Neural crest cell (in vitro differentiated cells): ENCODE results near the gene CNTNAP2. TPM values are rescaled to one million over a fixed set of nuclear protein-coding genes. Genes with fewer than 3 reads are reported as not detected.

Source experiments
- DNase-seq: peaks from one replicate; pipeline ENCODE4 v3.0.0; 2021; ENCODE audit warnings: low read depth, mixed read lengths, low spot score
- H3K27ac Mint-ChIP-seq: one replicate; pipeline ENCODE4 v1.8.0; 2021; ENCODE audit warnings: mild to moderate bottlenecking, mixed read lengths; ENCODE audit not compliant: unreplicated experiment
- H3K27me3 Mint-ChIP-seq: 2 replicates; pipeline ENCODE4 v1.8.0; 2021; ENCODE audit warnings: low read depth, mild to moderate bottlenecking, mixed read lengths
- H3K36me3 Mint-ChIP-seq: 2 replicates; pipeline ENCODE4 v1.8.0; 2021; ENCODE audit warnings: low read depth, mild to moderate bottlenecking, mixed read lengths
- H3K4me1 Mint-ChIP-seq: 2 replicates; pipeline ENCODE4 v1.8.0; 2021; ENCODE audit warnings: mixed read lengths
- H3K4me3 Mint-ChIP-seq: one replicate; pipeline ENCODE4 v1.8.0; 2021; ENCODE audit warnings: mild to moderate bottlenecking, mixed read lengths
- H3K9me3 Mint-ChIP-seq: 2 replicates; pipeline ENCODE4 v1.8.0; 2021; ENCODE audit warnings: mixed read lengths
- total RNA-seq: library from RNA; stranded (reverse); gene quantifications from 2 replicates; pipeline ENCODE4 v1.2.1, GENCODE V29; 2021
- TF ChIP-seq, protein P1 (sequence below): fragments of 200-600 bp; sonication (generic); conservative IDR thresholded peaks from 2 replicates; pipeline ENCODE4 v1.5.0; 2021; ENCODE audit warnings: antibody characterized with exemption, mild to moderate bottlenecking

Gene CNTNAP2
- total RNA-seq, 1 donor from 2014 or later: 12.9 TPM

DNA sequence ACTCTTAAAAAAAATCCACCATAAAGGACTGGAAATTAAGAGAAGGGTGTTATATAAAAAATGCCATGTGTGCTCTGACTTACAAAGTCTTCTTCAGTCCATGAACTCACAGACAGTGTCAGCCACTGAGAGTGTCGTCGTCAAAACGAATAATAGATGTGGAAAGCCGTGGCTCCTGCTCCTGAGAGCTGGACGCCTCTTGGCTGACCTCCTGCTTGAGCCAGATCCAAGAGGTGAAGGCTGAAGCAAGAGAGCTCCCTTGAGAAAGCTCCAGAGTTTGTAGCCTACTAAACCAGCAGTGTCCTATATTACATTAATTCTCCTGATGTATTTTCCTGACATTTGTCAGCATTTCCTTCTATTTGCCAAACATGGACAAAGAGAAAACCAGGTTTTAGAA, 2239.7 kb downstream of the CNTNAP2 start:
- Mint-ChIP-seq H3K4me3 (no peak overlapping the region), H3K27ac (no peak overlapping the region), H3K4me1 (peaks cover 14% of the 10 kb centered on the region), H3K36me3 (no peaks in the 10 kb centered on the region), H3K27me3 (no peaks in the 10 kb centered on the region), H3K9me3 (no peaks in the 10 kb centered on the region)
- TF ChIP-seq, protein P1, sequence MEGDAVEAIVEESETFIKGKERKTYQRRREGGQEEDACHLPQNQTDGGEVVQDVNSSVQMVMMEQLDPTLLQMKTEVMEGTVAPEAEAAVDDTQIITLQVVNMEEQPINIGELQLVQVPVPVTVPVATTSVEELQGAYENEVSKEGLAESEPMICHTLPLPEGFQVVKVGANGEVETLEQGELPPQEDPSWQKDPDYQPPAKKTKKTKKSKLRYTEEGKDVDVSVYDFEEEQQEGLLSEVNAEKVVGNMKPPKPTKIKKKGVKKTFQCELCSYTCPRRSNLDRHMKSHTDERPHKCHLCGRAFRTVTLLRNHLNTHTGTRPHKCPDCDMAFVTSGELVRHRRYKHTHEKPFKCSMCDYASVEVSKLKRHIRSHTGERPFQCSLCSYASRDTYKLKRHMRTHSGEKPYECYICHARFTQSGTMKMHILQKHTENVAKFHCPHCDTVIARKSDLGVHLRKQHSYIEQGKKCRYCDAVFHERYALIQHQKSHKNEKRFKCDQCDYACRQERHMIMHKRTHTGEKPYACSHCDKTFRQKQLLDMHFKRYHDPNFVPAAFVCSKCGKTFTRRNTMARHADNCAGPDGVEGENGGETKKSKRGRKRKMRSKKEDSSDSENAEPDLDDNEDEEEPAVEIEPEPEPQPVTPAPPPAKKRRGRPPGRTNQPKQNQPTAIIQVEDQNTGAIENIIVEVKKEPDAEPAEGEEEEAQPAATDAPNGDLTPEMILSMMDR: no peak
- DNase-seq: no peak

DNA sequence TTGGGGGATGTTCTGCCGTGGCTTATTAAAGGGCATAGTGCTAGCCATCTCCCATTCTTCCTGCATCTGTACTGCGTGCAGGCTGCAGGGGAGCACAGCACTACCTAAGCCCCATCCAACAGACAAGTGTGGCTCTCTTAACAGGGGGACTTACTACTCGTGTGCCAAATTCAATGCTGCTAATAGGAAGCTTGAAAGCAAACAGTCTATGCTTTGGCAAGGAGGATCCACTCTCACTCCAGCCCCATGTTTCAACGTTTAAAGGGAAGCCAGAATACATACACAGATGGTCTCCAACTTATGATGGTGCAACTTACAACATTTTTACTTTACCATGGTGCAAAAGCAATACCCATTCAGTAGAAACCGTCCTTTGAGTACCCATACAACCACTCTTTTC, 2245.9 kb downstream of the CNTNAP2 start:
- peaks cover 3% of the 10 kb centered on the region for H3K36me3 Mint-ChIP-seq
- H3K4me1 Mint-ChIP-seq: peaks cover 14% of the 10 kb centered on the region
- TF ChIP-seq, protein P1: no peak
- H3K4me3 Mint-ChIP-seq: no peak overlapping the region
- no peak for DNase-seq
- no peaks in the 10 kb centered on the region for H3K27me3 Mint-ChIP-seq
- peaks cover 3% of the 10 kb centered on the region for H3K9me3 Mint-ChIP-seq
- no peak overlapping the region for H3K27ac Mint-ChIP-seq

DNA sequence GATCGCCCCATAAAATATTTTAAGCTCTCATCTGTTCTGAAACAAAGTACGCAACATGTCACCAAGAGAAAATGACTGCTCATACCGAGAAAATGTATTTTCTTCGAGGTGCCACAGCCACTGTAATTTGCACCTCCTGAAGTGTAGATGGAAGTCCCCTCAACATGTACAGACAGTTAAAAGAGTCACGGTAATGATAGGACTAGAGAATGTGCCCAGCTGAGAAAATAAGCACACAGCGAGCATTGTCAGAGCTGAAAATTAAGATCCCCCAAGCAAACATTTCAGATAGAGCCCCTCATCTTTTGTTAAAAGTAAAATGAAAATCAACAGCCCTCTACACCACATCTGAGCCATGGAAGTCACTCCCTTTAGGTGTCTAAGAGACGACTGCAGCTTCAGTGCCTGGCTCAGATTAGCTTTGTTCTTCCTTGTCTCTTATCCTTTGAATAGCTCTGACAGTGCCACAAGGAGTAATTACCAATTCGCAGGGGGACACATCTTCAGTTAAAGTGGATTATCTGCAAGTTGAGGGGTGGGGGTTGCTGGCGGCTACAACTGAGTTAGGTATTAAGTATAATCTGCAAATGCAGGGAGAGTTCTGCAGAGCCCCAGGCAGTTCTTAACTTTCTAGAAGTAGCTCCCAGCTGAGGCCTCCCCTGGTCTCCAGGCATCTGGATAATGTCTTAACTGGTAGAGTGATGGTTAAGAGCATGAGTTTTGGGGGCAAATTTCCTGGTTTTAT, 2251.3 kb downstream of the CNTNAP2 start:
- DNase-seq: no peak
- no peak overlapping the region for H3K27ac Mint-ChIP-seq
- H3K27me3 Mint-ChIP-seq: no peaks in the 10 kb centered on the region

DNA sequence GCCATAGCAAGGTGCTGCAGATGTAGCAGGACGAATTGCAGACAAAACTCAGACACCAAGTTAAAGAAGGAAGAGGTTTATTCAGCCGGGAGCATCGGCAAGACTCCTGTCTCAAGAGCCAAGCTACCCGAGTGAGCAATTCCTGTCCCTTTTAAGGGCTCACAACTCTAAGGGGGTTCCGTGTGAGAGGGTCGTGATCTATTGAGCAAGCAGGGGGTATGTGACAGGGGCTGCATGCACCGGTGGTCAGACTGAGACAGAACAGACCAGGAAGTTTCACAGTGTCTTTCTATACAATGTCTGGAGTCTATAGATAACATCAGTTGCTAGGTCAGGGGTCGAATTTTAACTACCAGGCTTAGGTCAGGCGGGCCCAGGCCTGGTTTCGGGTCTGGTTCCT, 2252.0 kb downstream of the CNTNAP2 start:
- no peak for DNase-seq
- no peak overlapping the region for H3K27ac Mint-ChIP-seq
- H3K27me3 Mint-ChIP-seq: no peaks in the 10 kb centered on the region
- H3K9me3 Mint-ChIP-seq: peaks cover 10% of the 10 kb centered on the region
- peaks cover 4% of the 10 kb centered on the region for H3K4me1 Mint-ChIP-seq
- no peak overlapping the region for H3K4me3 Mint-ChIP-seq
- TF ChIP-seq, protein P1: no peak
- H3K36me3 Mint-ChIP-seq: peaks cover 9% of the 10 kb centered on the region

More for the DNA sequence above, 2251.3 kb downstream of the CNTNAP2 start:
- TF ChIP-seq, protein P1: no peak
- H3K36me3 Mint-ChIP-seq: peaks cover 9% of the 10 kb centered on the region
- H3K4me1 Mint-ChIP-seq: peaks cover 4% of the 10 kb centered on the region
- no peak overlapping the region for H3K4me3 Mint-ChIP-seq
- H3K9me3 Mint-ChIP-seq: peaks cover 10% of the 10 kb centered on the region

DNA sequence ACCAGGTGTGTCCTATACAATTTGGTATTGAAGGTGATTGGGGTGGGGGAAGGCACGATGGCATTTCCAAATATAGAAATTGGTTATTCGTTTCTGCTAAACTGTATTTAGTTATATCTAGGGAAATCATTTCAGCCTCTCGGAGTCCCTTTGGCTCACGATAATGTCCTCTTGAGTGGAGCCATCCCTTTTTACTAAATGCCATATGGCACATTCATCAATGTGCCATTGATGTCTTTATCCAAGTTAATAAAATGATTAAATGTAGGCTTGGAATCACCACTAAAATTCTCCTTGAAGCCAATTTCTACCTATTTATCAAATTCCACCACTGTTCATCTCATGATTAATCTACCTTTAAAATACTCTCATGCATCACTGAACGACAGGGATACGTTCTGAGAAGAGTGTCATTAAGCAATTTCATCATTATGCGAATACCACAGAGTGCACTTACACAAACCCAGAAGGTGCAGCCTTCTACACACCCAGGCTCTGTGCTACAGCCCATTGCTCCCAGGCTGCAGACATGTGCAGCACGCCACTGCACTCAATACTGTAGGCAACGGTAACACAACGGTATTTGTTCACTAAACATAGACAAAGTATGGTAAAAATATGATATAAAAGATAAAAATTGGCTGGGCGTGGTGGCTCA, 2254.8 kb downstream of the CNTNAP2 start:
- DNase-seq: no peak
- H3K36me3 Mint-ChIP-seq: peaks cover 6% of the 10 kb centered on the region
- no peak overlapping the region for H3K27ac Mint-ChIP-seq
- TF ChIP-seq, protein P1: no peak
- H3K4me1 Mint-ChIP-seq: peaks cover 4% of the 10 kb centered on the region
- peaks cover 7% of the 10 kb centered on the region for H3K9me3 Mint-ChIP-seq
- no peak overlapping the region for H3K4me3 Mint-ChIP-seq
- no peaks in the 10 kb centered on the region for H3K27me3 Mint-ChIP-seq
